GM12872 (cell line): Measurements from ENCODE around the gene BEGAIN.

ENCODE experiments used
- TF ChIP-seq, protein P1 (sequence below): IDR thresholded peaks from 3 replicates; pipeline ENCODE4 v1.5.1; 2011; ENCODE audit warnings: low read depth, mild to moderate bottlenecking, low read length, moderate library complexity; ENCODE audit not compliant: insufficient read depth

Gene BEGAIN

DNA sequence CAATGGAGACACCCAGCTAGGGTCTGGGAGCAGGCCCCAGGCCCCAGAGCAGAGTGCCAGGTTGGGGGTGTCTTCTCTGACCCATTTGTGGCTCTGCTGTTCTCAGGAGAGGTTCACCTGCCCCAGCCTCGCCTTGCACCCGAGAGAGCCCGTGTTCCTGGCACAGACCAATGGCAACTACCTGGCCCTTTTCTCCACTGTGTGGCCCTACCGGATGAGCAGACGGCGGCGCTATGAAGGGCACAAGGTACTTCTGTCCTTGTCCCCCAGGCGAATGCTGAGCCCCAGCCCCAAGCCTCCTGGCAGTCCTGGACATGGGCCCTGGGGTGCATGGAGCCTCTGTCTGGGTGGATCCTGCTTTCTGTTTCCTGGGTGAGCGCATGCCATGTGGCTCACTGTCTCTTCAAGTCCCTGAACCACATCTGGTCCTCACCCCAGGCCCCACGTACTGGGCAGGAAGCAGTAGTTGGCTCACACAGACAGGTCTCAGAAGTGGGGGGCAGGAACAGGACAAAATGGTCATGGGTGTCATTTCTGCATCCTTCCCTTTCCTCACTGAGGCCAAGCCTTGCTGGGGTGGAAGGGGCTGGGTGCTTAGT is 58.2 kb downstream of the BEGAIN start:
- TF ChIP-seq, protein P1, sequence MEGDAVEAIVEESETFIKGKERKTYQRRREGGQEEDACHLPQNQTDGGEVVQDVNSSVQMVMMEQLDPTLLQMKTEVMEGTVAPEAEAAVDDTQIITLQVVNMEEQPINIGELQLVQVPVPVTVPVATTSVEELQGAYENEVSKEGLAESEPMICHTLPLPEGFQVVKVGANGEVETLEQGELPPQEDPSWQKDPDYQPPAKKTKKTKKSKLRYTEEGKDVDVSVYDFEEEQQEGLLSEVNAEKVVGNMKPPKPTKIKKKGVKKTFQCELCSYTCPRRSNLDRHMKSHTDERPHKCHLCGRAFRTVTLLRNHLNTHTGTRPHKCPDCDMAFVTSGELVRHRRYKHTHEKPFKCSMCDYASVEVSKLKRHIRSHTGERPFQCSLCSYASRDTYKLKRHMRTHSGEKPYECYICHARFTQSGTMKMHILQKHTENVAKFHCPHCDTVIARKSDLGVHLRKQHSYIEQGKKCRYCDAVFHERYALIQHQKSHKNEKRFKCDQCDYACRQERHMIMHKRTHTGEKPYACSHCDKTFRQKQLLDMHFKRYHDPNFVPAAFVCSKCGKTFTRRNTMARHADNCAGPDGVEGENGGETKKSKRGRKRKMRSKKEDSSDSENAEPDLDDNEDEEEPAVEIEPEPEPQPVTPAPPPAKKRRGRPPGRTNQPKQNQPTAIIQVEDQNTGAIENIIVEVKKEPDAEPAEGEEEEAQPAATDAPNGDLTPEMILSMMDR: no peak

DNA sequence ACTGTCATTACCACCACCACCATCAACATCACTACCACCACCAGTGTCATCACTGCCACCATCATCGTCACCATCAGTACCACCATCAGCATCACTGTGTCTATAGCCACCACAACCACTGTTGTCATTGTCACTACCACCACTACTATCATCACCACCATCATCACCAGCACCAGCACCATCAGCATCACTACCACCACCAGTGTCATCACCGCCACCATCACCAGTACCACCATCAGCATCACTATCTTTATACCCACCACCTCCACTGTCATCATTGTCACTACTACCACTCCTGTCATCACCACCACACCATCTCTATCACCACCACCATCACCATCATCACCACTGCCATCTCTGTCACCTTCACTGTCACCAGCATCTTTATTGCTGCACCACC is 60.6 kb downstream of the BEGAIN start:
- TF ChIP-seq, protein P1: no peak

DNA sequence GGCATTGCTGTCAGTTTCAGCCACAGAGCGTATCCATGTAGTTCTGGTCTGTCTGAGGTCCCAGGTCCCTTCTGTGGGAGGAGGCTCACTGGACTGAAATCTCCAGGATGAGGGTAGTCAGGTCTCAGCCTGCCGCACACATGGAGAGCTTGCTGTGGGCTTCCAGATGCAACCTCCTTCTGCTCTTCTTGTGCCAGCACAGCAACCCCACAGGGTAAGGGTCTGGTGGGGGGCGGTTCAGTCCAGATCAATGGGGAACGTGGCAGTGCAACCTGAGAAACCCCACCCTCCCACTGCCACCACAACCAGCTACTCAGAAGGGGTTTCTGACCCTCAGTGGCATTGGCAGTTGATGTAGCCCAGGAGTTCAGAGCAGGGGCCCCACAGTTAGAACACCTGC is 61.2 kb downstream of the BEGAIN start:
- TF ChIP-seq, protein P1: no peak

DNA sequence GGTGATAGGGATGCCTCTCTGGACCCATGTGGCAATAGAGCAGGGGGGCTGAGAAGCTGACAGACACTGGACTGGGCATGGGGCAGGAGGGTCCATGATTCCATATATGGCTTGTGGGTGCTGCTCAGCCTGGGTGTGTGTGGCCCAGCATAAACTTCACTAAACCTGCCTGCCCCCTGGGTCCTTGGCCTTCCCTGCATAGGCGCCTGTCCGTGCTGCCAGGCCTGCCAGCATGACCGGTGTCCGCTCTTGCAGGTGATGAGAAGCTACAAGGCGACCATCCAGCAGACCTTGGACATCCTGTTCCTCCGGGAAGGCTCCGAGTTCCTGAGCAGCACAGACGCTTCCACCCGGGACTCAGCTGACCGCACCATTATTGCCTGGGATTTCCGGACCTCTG is 61.6 kb downstream of the BEGAIN start:
- TF ChIP-seq, protein P1: no peak

DNA sequence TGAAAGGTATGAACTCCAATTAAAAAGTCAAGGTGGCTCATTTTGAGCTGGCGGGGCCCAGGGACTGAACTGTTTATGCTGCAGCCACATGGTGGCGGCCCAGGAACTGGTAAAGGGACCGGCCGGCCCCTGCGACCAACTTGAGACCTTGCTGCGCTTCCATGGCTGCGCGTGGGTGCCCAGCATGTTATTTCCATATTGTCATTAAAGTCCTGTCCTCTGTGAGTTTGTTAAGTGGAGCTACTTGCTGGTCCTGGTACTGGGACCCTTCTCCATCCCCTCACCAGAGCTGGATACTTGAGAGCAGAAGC is 62.3 kb downstream of the BEGAIN start:
- TF ChIP-seq, protein P1: 0 out of 3 replicates have a peak, but pooled peaks have one; percentile 13

DNA sequence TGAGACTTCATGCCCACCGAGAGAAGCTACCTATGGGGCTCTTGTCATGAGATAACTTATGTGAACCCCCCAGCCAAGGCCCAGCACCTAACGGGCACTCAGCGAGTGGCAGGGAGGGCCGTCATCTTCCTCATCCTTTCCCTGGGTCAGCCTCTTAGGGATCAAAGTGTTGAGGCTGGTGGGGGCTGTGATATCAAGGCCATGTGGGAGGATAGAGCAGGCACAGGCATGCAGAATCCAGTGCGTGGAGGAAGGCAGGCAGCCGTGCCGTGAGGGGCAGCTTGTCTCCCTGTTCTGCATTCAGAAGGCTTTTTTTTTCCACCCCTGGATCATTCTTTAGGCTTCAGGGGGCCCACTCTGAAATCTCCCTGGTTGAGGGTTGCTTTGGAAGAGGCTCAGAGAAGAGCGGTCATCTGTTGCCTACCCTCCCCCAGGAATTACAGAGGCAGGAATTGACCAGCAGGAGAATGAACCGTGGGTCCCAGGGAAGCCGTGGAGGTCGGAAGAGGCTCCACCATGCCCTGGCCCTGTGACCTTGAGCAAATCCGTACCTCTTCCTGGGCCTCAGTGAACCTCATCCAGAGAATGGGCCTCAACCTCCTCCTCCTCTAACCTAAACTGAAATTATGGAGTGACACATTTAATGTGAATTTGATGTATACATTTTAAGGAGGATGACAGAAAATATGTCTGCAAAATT is 62.8 kb downstream of the BEGAIN start:
- TF ChIP-seq, protein P1: no peak

DNA sequence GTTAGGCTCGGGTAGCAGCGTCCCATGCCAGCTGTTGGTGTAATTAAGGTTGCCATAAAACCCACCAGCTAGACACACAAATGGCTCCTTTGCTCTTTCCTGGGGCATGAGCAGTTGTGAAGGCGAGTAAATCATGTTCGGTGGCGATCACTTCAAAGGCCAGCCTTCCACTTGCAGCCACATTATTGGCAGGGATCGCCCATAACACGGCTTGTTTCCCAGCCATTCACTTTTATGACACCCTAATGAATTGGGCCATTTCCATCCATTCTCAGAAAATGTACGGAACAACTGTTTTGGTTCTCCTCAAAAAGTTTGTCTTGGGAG is 63.4 kb downstream of the BEGAIN start:
- TF ChIP-seq, protein P1: no peak
